ENCODE measurements around the gene BBX.

DNA sequence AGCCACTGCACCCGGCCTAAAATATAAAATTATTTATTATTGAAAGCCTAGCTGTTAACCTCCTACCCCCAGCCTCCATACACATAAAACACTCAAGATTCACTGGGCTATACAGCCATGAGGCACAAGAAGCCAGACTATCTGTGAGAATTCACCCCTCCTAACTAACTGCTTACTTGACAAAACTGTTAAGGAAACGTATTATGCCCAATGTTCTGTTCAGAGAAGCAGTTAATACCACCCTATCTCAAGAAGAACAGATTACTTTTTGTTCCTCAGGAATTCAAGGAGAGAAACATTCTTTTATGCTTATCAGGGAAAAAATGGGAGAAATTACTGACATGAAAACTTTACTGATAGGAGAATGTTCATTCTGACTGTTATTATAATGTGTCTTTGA, 144.1 kb downstream of the BBX start:
- no peak for TF ChIP-seq TOX (CRISPR knock-in tag; IDR thresholded peaks at IDR 0.05; ENCODE audit: borderline replicate concordance)
- TF ChIP-seq, protein P1, sequence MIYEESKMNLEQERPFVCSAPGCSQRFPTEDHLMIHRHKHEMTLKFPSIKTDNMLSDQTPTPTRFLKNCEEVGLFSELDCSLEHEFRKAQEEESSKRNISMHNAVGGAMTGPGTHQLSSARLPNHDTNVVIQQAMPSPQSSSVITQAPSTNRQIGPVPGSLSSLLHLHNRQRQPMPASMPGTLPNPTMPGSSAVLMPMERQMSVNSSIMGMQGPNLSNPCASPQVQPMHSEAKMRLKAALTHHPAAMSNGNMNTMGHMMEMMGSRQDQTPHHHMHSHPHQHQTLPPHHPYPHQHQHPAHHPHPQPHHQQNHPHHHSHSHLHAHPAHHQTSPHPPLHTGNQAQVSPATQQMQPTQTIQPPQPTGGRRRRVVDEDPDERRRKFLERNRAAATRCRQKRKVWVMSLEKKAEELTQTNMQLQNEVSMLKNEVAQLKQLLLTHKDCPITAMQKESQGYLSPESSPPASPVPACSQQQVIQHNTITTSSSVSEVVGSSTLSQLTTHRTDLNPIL (CRISPR knock-in tag; IDR thresholded peaks at IDR 0.05; ENCODE audit: low read depth): no peak
- TF ChIP-seq, protein P2, sequence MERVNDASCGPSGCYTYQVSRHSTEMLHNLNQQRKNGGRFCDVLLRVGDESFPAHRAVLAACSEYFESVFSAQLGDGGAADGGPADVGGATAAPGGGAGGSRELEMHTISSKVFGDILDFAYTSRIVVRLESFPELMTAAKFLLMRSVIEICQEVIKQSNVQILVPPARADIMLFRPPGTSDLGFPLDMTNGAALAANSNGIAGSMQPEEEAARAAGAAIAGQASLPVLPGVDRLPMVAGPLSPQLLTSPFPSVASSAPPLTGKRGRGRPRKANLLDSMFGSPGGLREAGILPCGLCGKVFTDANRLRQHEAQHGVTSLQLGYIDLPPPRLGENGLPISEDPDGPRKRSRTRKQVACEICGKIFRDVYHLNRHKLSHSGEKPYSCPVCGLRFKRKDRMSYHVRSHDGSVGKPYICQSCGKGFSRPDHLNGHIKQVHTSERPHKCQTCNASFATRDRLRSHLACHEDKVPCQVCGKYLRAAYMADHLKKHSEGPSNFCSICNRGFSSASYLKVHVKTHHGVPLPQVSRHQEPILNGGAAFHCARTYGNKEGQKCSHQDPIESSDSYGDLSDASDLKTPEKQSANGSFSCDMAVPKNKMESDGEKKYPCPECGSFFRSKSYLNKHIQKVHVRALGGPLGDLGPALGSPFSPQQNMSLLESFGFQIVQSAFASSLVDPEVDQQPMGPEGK (CRISPR knock-in tag; IDR thresholded peaks at IDR 0.05; ENCODE audit: borderline replicate concordance): no peak
- TF ChIP-seq ARNTL (CRISPR knock-in tag; IDR thresholded peaks at IDR 0.05; ENCODE audit: borderline replicate concordance, low read depth): no peak
- TF ChIP-seq ZC3H10 (CRISPR knock-in tag; IDR thresholded peaks at IDR 0.05): no peak
- no peak for TF ChIP-seq ZFP3 (CRISPR knock-in tag; IDR thresholded peaks at IDR 0.05)

Measured in SK-N-SH treated with all-trans-retinoic acid at 6 μM for 48 hours (cell line).